NB4 (cell line): Measurements from ENCODE around the gene TCP1.

Source experiments
- DNase-seq: peaks from one replicate; pipeline ENCODE4 v3.0.0; 2010; ENCODE audit warnings: low read depth
- H3K4me3 ChIP-seq: one replicate; pipeline ENCODE4 v1.5.1; 2011; ENCODE audit warnings: mild to moderate bottlenecking, low read depth, low read length, moderate library complexity
- MYC ChIP-seq: IDR thresholded peaks from 2 replicates; pipeline ENCODE4 v1.6.1; 2011; ENCODE audit warnings: low read depth, low read length
- POLR2A ChIP-seq: IDR thresholded peaks from 2 replicates; pipeline ENCODE4 v1.6.1; 2011; ENCODE audit warnings: mild to moderate bottlenecking; ENCODE audit not compliant: insufficient read length; ENCODE audit errors: extremely low read depth
- TF ChIP-seq, protein P1 (sequence below): IDR thresholded peaks from one replicate; pipeline ENCODE4 v1.5.1; 2012; ENCODE audit warnings: low read depth, low read length
- TF ChIP-seq, protein P2 (sequence below): IDR thresholded peaks from 2 replicates; pipeline ENCODE4 v1.6.1; 2011; ENCODE audit warnings: low read depth, low read length

TCP1 gene

DNA sequence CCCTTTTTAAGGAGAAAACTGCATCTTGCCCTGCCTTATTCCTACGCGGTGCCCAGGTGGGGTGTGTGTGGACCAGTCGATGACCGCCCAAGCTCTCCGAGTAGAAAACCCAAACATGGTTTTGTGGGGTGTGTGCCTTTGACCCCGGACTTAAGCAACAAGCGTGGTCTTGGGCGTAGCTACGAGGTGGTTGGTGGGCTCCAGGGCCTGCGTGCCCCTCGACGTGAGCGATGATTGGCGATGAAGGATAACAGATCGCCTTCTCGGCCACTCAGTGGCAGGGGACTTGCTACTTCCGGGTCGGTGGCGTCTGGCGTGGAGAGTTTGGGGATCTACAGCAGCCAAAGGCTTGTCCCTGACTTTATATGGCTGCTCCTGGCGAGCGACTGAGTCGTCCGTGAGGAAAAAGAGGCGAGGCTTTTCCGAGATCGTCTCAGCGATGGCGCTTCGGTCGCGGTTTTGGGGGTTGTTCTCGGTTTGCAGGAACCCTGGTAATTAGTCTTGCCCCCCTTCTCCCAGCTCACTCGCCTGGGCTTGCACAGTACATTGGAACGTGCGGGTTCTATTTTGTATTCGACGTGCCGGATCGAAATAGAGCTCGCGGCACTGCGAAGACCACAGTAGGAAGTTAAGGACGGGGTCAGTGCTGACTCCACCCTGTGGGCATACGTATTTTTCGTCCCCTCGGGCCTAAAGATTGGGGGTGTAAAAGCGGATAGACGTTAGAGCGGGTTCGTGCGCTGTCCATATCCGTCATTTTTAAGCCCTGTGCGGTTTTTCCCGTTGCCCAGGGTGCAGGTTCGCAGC lies 950 bp upstream of the TCP1 start, which contains the start of gene MRPL18:
TSS of gene MRPL18 (plus strand) at position 319 of the 807 bp plus-strand sequence. CDS start at position 440, 121 bp downstream.
- H3K4me3 ChIP-seq = peak within 1 kb of the TSS; percentile 96
- TF ChIP-seq POLR2A (peak; percentile 74), MYC (peak; percentile 87)
- TF ChIP-seq, protein P1, sequence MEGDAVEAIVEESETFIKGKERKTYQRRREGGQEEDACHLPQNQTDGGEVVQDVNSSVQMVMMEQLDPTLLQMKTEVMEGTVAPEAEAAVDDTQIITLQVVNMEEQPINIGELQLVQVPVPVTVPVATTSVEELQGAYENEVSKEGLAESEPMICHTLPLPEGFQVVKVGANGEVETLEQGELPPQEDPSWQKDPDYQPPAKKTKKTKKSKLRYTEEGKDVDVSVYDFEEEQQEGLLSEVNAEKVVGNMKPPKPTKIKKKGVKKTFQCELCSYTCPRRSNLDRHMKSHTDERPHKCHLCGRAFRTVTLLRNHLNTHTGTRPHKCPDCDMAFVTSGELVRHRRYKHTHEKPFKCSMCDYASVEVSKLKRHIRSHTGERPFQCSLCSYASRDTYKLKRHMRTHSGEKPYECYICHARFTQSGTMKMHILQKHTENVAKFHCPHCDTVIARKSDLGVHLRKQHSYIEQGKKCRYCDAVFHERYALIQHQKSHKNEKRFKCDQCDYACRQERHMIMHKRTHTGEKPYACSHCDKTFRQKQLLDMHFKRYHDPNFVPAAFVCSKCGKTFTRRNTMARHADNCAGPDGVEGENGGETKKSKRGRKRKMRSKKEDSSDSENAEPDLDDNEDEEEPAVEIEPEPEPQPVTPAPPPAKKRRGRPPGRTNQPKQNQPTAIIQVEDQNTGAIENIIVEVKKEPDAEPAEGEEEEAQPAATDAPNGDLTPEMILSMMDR = no peak
- TF ChIP-seq, protein P2, sequence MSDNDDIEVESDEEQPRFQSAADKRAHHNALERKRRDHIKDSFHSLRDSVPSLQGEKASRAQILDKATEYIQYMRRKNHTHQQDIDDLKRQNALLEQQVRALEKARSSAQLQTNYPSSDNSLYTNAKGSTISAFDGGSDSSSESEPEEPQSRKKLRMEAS = peak; percentile 81
- DNase-seq = peak; percentile 100

DNA sequence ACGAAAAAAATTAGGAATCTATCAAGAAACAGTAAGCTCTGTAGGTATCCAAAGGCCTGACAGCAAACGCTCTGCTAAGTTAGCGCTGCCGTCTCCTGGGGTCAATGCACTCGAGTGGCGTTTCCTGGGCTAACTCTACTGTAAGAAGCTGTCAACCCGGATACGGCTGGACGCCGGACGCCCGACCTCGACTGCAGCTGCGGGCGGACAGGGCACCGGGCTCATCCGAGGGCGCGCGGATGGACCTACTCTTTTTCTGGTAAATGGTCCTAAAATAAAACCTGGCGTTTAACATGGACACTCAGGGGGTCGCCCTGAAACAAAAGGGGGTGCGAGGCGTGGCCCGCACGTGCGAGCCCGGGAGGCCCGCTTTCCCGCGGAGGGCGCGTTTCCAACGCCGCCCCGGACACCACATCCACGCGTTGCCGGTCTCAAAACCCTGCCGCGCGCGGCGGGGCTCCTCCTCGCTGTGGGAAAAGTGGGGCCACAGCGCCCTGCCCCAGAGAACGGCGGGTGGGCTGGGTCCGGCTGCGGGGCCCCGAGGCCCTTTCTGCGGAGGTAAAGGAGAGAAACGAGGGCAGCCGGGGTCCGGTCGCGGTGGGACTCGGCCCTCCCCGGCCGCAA lies 537 bp downstream of the TCP1 start:
- TF ChIP-seq MYC (peak; percentile 68; the same call in 1 of the 2 replicates), POLR2A (no peak)
- TF ChIP-seq, protein P1 = no peak
- TF ChIP-seq, protein P2 = peak; percentile 45; the same call in 1 of the 2 replicates
- peak; percentile 72 for DNase-seq
- H3K4me3 ChIP-seq = peak overlapping the region; percentile 96

DNA sequence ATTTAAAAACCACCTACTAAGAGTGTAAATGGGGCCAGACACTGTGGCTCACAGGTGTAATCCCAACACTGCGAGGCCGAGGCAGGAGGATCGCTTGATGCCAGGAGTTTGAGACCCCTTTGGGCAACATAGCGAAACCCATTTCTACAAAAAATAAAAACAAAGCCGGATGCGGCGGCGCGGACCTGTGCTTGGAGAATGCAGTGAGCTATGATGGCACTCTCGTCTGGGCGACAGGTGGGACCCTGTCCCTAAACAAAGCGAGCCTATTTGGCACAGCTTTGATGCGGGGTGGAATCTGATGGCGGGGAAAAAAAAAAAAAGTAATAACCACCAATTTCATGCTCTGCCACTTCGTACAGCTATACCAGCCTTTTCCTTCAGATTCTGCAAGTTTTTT lies 1.1 kb downstream of the TCP1 start:
- TF ChIP-seq, protein P2 = no peak
- TF ChIP-seq POLR2A (no peak), MYC (no peak)
- TF ChIP-seq, protein P1 = no peak
- peak overlapping the region; percentile 96 for H3K4me3 ChIP-seq
- no peak for DNase-seq

DNA sequence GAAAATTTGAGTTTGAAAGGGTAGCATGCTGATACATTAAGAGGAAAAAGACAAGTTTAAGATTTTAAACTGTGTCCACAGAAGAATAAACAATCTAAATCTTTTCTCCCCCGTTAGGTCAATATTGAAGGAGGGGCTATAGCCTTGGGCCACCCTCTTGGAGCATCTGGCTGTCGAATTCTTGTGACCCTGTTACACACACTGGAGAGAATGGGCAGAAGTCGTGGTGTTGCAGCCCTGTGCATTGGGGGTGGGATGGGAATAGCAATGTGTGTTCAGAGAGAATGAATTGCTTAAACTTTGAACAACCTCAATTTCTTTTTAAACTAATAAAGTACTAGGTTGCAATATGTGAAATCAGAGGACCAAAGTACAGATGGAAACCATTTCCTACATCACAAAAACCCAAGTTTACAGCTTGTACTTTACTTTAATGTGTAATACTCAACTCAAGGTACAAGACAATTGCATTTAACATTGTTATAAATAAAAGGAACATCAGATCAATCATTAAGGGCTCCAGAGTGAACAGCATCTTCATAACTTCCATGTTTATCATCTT lies 10.8 kb downstream of the TCP1 start:
- TF ChIP-seq MYC = no peak
- TF ChIP-seq, protein P1 = no peak
- TF ChIP-seq, protein P2 = no peak
- no peak for TF ChIP-seq POLR2A
- DNase-seq = no peak
- no peak overlapping the region for H3K4me3 ChIP-seq

DNA sequence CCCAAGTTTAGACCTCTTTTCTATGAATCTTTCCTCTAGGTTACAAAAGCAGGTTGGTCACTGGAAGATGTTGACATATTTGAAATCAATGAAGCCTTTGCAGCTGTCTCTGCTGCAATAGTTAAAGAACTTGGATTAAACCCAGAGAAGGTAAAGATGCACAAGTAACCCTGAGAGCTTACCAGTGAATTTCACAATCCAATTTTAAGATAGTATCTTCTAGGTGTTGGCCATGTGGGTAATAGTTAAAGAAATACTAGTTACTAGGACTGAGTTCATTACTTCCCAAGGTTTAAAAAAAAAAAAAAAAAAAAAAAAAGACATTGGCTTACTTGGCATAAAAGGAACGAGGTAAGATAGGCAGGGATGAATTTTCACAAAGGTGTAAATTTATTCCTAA lies 11.3 kb downstream of the TCP1 start:
- no peak for TF ChIP-seq MYC
- TF ChIP-seq POLR2A = no peak
- TF ChIP-seq, protein P1 = no peak
- TF ChIP-seq, protein P2 = no peak
- H3K4me3 ChIP-seq = no peak overlapping the region
- DNase-seq = no peak
